ENCODE measurements around the gene TTC39C. TPM values are rescaled to one million over a fixed set of nuclear protein-coding genes. Genes with fewer than 3 reads are reported as not detected.
"Not testable (repeated sequence)": the region's sequence is repeated elsewhere in the genome, so short reads cannot be mapped to it uniquely, and the experiment has no call there.

The TTC39C gene
- total RNA-seq, 2 donors from 2014 or later: 187 to 226 TPM

DNA sequence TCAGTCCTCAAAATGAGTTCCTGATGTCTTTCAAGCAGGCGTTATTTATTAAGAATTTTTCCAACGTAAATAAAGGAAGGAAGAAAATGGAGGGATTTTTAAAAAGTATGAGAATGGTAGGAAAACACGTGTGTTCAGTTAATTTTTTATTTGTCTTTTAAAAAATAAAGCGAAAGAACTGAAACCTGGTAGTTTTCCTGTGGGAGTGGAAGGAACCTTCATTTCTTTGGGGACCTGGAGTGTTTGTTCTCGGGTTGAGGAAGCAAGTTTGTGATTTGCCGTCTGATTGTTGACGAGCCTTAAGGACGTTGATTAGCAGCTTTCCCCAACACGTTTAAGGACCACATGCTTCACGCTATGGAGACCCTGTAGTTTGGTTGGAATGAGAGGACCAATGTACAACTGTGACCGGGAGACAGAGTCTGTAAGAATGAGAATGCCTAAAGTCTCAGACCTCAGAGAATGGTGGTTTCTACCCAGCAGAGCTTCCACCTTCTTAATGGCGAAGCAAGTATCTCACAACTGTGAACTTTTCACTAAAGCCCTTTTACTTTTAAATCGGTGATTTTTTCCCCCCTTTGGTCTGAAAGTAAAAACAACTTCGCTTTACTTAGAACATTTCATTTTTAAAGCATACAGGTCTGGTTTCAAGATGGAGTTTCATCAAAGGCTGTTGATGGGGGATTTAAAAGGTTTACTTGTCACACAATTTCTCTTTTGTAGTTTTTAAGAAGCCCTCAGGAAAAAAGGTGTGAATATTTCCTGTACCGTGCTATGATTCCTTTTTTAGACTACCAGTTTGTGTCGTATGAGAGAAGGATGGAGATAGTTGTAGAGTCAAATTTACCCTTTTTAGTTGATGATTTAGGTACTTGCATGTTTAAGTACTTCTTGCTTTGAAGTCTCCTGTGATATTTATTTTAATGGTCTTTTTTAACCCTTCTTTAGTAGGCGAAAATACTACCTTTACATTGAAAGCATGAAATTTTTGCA, 1.4 kb downstream of the TTC39C start:
- H3K4me3 Mint-ChIP-seq: peak overlapping the region; percentile 97
- DNase-seq (no peak), ATAC-seq (no peak)
- no peaks in the 10 kb centered on the region for H3K9me3 ChIP-seq (ENCODE audit: control insufficient read depth, low read length, poor library complexity, severe bottlenecking)
- peaks cover 59% of the 10 kb centered on the region for H3K4me1 Mint-ChIP-seq
- H3K36me3 Mint-ChIP-seq (ENCODE audit: low read depth): peaks cover 9% of the 10 kb centered on the region
- H3K27ac Mint-ChIP-seq: peak overlapping the region; percentile 97
- no peaks in the 10 kb centered on the region for H3K27me3 Mint-ChIP-seq

DNA sequence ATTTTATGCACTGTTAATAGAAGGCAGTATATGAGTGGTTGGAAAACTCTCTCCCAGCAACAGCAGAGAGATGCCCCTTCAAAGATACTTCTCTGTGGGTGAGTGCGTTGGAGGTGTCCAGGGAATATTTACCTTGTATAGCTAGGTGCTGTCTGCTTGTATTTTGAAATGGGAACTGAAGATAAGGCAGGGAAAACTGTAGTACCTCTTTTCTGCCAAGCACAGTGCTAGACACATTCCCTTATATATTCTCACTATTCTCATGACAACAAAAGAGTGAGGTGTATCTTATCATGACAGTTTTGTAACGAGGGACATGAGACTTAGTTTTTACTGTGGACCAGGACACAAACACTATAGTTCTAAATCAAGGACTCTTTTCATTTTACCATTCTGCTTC, 2.1 kb downstream of the TTC39C start:
- H3K4me3 Mint-ChIP-seq: peak overlapping the region; percentile 97
- H3K4me1 Mint-ChIP-seq: peaks cover 60% of the 10 kb centered on the region
- no peaks in the 10 kb centered on the region for H3K27me3 Mint-ChIP-seq
- no peaks in the 10 kb centered on the region for H3K9me3 ChIP-seq (ENCODE audit: control insufficient read depth, low read length, poor library complexity, severe bottlenecking)
- ATAC-seq (no peak), DNase-seq (no peak)
- H3K27ac Mint-ChIP-seq: peak overlapping the region; percentile 97
- peaks cover 9% of the 10 kb centered on the region for H3K36me3 Mint-ChIP-seq (ENCODE audit: low read depth)

DNA sequence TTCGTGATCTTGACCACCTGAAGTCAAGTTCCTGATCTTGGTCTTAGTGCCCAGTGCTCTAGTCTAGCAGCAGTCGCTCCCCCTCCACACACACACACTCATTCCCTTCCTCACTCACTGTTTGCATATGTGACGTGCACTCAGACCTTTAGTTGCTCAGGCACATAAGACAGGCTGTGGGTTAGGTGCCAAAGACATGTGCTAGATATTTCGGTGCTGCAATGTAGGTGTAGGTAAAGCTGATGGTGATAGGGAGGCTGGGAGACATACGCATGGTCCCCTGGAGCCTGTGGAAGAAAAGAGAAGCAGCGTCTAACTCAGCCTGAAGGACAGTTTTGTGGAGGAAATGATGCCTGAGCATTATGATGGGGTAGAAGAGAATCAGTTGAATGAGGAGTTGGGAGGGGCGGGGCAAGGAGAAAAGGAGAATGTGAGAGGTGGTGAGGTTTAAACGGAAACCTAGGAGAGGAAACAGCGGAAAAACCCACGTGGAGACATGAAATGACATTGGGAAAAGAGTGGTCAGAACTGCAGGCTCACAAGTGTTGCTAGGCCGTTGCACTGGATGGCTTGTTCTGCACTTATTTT, 3.8 kb downstream of the TTC39C start:
- H3K4me3 Mint-ChIP-seq: peak overlapping the region; percentile 97
- peaks cover 9% of the 10 kb centered on the region for H3K36me3 Mint-ChIP-seq (ENCODE audit: low read depth)
- ATAC-seq (no peak), DNase-seq (no peak)
- H3K27me3 Mint-ChIP-seq: no peaks in the 10 kb centered on the region
- no peaks in the 10 kb centered on the region for H3K9me3 ChIP-seq (ENCODE audit: control insufficient read depth, low read length, poor library complexity, severe bottlenecking)
- peaks cover 62% of the 10 kb centered on the region for H3K4me1 Mint-ChIP-seq
- H3K27ac Mint-ChIP-seq: peak overlapping the region; percentile 97

DNA sequence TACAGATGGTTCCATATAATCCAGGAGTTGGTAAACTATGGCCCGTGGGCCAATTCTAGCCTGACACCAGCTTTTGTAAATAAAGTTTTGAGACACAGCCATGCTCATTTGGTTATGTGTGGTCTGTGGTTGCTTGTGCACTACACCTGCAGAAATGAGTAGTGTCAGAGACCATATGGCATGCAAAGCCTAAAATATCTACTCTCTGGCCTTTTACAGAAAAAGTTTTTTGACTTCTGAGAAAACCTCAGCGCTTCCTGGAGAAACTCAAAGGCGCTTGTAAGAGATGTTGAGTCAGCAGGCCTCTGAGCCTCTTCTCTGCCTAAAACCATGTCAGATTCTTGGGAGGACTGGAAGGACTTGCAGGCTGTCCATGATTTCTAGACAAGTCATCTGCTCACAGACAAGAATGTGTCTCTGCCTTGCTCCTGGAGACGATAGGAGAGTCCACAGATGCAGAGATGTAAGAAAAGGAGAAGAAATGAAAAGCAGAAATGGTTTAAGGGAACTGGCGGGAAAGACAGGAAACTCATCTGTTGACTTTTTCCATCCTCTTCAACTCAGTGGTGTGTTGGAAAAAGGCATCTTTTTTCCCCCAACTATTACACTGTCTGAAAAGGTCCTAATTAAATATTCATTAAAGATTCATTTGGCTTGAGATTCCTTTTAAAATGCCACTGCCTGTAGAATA, 5.2 kb downstream of the TTC39C start:
- DNase-seq (no peak), ATAC-seq (peak; percentile 80)
- no peaks in the 10 kb centered on the region for H3K9me3 ChIP-seq (ENCODE audit: control insufficient read depth, low read length, poor library complexity, severe bottlenecking)
- Mint-ChIP-seq H3K27ac (peak overlapping the region; percentile 97), H3K27me3 (no peaks in the 10 kb centered on the region), H3K4me3 (peak overlapping the region; percentile 97), H3K4me1 (peaks cover 71% of the 10 kb centered on the region), H3K36me3 (ENCODE audit: low read depth) (peaks cover 11% of the 10 kb centered on the region)

DNA sequence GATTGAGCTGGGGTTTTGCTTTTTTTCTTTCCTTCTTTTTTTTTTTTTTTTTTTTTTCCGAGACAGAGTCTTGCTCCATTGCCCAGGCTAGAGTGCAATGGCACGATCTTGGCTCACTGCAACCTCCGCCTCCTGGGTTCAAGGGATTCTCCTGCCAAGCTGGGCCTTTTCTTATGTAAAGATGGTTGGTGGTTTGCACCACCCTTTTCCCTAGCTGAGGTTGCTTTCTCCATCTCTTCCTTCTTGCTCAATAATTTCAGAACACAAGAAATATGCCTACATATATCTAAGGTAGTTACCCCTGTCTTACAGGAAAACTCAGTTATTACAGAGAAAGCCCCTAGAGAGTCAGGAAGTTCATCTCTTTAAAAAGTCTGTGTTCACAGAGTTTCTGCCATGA, 7.0 kb downstream of the TTC39C start:
- Mint-ChIP-seq H3K27me3 (no peaks in the 10 kb centered on the region), H3K4me3 (peak overlapping the region; percentile 82), H3K4me1 (peaks cover 79% of the 10 kb centered on the region), H3K36me3 (ENCODE audit: low read depth) (peaks cover 8% of the 10 kb centered on the region), H3K27ac (peak overlapping the region; percentile 97)
- DNase-seq (no peak), ATAC-seq (no peak)
- no peaks in the 10 kb centered on the region for H3K9me3 ChIP-seq (ENCODE audit: control insufficient read depth, low read length, poor library complexity, severe bottlenecking)

DNA sequence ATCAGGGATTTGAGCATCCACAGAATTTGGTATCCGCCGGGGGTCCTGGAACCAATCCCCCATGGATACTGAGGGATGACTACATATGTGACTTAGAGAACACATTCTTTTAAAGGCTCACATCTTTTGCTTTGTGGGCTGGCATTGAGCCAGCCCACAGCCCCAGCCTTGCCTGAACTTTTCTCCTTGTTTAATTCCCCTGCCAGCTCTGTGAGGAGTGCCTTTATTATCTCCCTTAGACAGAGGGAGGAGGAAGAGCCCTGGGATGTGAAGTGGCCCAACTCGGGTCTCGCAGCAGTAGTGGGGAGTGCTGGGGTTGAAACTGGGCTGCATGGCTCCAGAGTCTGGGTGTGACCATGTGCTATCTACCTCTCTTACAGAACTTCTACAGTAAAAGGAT, 7.6 kb downstream of the TTC39C start:
- H3K4me3 Mint-ChIP-seq: peak overlapping the region; percentile 82

DNA sequence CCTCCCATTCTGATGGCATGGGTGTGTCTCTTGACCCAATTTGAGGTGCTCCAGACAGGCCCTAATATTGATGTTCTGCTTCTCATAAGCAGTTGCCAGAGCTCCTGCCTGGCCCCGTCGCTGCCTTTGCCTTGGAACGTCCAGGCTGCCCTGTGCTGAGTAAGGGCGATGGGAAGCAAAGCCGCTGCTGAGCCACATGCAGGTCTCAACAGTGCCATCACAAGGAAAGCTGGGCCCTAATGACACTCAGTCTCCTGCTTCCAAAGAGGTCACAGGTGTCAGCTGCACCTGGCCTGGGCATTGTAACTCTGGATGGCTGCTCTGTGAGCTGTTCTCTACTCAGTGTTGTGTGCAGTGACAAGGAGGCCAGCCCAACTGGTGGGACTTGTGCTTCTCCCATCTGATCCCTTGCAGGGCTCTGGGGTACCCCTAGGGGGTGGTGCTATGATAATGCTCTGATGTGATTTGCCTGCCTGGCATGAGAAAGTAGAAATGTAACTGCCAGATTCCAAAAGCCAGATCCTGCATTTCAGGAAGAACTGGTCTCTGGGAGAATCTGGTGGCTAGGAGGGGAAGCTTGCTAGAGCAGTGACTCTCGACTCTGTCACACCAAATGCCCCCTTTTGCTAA, 8.7 kb downstream of the TTC39C start:
- ATAC-seq (no peak), DNase-seq (no peak)
- no peaks in the 10 kb centered on the region for H3K27me3 Mint-ChIP-seq
- peak overlapping the region; percentile 82 for H3K4me3 Mint-ChIP-seq
- no peaks in the 10 kb centered on the region for H3K9me3 ChIP-seq (ENCODE audit: control insufficient read depth, low read length, poor library complexity, severe bottlenecking)
- peaks cover 9% of the 10 kb centered on the region for H3K36me3 Mint-ChIP-seq (ENCODE audit: low read depth)
- H3K27ac Mint-ChIP-seq: peak overlapping the region; percentile 88
- peaks cover 83% of the 10 kb centered on the region for H3K4me1 Mint-ChIP-seq

More for the DNA sequence above, 7.6 kb downstream of the TTC39C start:
- Mint-ChIP-seq H3K27ac (peak overlapping the region; percentile 97), H3K4me1 (peaks cover 77% of the 10 kb centered on the region), H3K36me3 (ENCODE audit: low read depth) (peaks cover 10% of the 10 kb centered on the region), H3K27me3 (no peaks in the 10 kb centered on the region)
- H3K9me3 ChIP-seq (ENCODE audit: control insufficient read depth, low read length, poor library complexity, severe bottlenecking): no peaks in the 10 kb centered on the region
- no peak for DNase-seq
- ATAC-seq: no peak

DNA sequence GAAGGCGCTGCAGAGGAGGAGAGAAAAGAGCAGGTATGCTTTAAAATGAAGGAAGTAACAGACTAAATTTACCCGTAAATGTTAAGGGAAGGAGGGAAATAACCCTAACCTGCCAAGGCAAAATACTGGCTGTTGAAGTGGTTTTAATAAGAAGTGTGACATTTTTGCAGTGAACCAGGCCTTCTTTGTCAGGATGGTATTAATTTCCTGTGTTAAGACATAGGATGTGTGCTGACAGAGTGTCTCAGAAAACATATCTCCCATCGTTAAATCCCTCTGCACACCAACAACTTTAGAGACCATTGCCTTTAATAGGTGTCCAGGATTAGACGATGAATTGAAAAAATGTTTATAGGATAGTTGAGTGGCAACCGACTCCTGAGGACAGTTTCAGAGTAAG, 9.9 kb downstream of the TTC39C start:
- ATAC-seq: no peak

DNA sequence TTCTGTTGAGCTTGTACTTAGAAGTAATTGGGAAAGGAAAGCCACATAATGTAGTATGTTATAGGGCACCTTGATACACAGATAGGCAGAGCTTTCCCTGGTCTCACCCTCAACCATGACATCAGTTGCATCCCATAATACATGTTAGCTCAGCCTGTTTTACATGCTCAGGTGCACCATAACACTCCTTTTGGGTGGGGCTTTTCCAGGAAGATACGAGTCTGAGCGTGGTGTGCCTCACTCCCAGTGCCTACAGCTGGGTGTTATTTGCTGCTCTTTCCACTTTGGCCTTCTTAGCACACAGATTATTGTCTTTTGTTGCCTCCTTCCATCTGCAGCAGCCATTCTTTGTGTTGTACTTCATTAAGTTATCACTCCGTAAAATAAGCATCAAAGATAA, 11.9 kb downstream of the TTC39C start:
- ATAC-seq (no peak), DNase-seq (no peak)
- no peaks in the 10 kb centered on the region for H3K9me3 ChIP-seq (ENCODE audit: control insufficient read depth, low read length, poor library complexity, severe bottlenecking)
- peaks cover 6% of the 10 kb centered on the region for H3K36me3 Mint-ChIP-seq (ENCODE audit: low read depth)
- H3K4me3 Mint-ChIP-seq: peak overlapping the region; percentile 55
- peak overlapping the region; percentile 75 for H3K27ac Mint-ChIP-seq
- H3K27me3 Mint-ChIP-seq: no peaks in the 10 kb centered on the region
- peaks cover 76% of the 10 kb centered on the region for H3K4me1 Mint-ChIP-seq

More for the DNA sequence above, 9.9 kb downstream of the TTC39C start:
- H3K4me3 Mint-ChIP-seq: peak overlapping the region; percentile 83
- peaks cover 79% of the 10 kb centered on the region for H3K4me1 Mint-ChIP-seq
- no peak for DNase-seq
- H3K27ac Mint-ChIP-seq: peak overlapping the region; percentile 88
- no peaks in the 10 kb centered on the region for H3K27me3 Mint-ChIP-seq
- peaks cover 7% of the 10 kb centered on the region for H3K36me3 Mint-ChIP-seq (ENCODE audit: low read depth)
- H3K9me3 ChIP-seq (ENCODE audit: control insufficient read depth, low read length, poor library complexity, severe bottlenecking): no peaks in the 10 kb centered on the region

DNA sequence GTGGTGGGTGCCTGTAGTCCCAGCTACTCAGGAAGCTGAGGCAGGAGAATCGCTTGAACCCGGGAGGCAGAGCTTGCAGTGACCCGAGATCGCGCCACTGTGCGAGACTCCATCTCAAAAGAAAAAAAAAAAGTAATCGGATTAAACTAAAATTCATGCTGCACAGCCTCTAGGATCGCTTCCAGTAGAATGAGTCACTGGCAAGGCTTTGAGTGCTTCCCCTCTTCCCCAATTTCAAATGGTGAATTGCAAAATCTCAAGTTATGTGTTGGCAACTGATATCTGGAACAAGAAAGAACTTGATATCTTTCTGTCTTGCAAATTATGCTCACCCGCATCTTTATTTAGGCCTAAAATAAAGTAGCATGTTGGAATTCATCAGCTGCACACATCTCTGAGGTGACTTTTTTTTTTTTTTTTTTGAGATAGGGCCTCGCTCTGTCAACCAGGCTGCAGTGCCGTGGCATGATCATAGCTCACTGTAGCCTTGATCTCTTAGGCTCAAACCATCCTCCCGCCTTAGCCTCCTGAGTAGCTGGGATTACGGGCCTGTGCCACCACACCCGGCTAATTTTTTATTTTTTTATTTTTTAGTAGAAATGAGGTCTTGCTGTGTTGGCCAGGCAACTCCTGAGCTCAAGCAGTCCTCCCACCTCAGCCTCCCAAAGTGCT, 12.7 kb downstream of the TTC39C start:
- peaks cover 9% of the 10 kb centered on the region for H3K36me3 Mint-ChIP-seq (ENCODE audit: low read depth)
- no peaks in the 10 kb centered on the region for H3K9me3 ChIP-seq (ENCODE audit: control insufficient read depth, low read length, poor library complexity, severe bottlenecking)
- H3K27me3 Mint-ChIP-seq: no peaks in the 10 kb centered on the region
- peak overlapping the region; percentile 75 for H3K27ac Mint-ChIP-seq
- no peak overlapping the region for H3K4me3 Mint-ChIP-seq
- no peak for DNase-seq
- ATAC-seq: no peak
- peaks cover 73% of the 10 kb centered on the region for H3K4me1 Mint-ChIP-seq

DNA sequence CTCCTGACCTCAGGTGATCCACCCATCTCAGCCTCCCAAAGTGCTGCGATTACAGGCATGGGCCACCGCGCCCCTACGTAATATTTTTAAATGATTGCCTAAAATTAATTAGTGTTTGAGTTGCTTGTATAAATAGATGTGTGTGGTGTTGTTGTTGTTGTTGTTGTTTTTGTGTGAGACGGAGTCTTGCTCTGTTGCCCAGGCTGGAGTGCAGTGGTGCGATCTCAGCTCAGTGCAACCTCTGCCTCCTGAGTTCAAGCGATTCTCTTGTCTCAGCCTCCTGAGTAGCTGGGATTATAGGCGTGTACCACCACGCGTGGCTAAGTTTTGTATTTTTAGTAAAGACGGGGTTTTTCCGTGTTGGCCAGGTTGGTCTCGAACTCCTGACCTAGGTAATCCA, 14.4 kb downstream of the TTC39C start:
- peak overlapping the region; percentile 25 for H3K4me3 Mint-ChIP-seq
- H3K27me3 Mint-ChIP-seq: not testable (repeated sequence)

DNA sequence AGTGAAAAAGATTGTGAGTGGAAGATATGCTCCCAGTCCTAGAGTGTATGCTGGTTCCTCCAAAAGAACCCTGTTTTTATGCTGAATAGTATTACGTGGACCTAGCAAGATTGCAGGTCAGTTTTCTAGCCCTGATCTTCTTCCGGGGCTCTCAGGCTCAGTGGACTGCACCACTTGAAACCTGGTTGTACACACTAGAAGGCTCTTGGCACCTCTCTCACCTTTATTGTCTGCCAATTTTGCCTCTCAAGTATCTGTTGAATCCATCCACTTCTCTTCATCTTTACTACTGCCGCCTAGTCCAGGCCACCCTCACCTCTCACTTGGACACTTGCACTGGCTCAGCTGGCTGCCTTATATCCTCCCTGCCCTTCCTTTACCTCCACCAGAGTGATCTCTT, 16.8 kb downstream of the TTC39C start:
- no peaks in the 10 kb centered on the region for H3K9me3 ChIP-seq (ENCODE audit: control insufficient read depth, low read length, poor library complexity, severe bottlenecking)
- Mint-ChIP-seq H3K36me3 (ENCODE audit: low read depth) (peaks cover 12% of the 10 kb centered on the region), H3K27ac (peak overlapping the region; percentile 92), H3K4me1 (peaks cover 70% of the 10 kb centered on the region), H3K27me3 (no peaks in the 10 kb centered on the region), H3K4me3 (peak overlapping the region; percentile 58)
- ATAC-seq: no peak
- no peak for DNase-seq

More for the DNA sequence above, 14.4 kb downstream of the TTC39C start:
- Mint-ChIP-seq H3K27ac (peak overlapping the region; percentile 89), H3K4me1 (peaks cover 68% of the 10 kb centered on the region), H3K36me3 (ENCODE audit: low read depth) (peaks cover 14% of the 10 kb centered on the region)
- not testable (repeated sequence) for DNase-seq; ATAC-seq; H3K9me3 ChIP-seq (ENCODE audit: control insufficient read depth, low read length, poor library complexity, severe bottlenecking)
